ENCODE results near the gene TNFRSF17.
"Not testable (repeated sequence)": the region's sequence is repeated elsewhere in the genome, so short reads cannot be mapped to it uniquely, and the experiment has no call there.

TNFRSF17 gene

DNA sequence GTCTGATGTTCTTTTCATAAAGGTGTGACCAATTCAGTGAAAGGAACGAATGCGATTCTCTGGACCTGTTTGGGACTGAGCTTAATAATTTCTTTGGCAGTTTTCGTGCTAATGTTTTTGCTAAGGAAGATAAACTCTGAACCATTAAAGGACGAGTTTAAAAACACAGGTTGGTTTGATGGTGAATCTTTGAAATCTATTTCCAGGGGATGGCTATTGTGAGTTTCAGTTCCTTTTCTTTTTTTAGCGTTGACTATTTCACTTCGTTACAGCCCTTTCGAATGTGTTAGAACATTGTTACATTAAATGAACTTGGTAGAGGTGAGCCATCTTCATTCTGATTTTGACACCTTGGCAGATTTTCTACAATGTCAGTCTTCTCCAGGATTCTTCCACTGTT is 1.2 kb downstream of the TNFRSF17 start:
- no peak for DNase-seq (ENCODE audit: low read depth)
- H3K4me3 ChIP-seq (ENCODE audit: low read length), result no peak overlapping the region
- TF ChIP-seq CTCF (conservative IDR thresholded peaks at IDR 0.05; ENCODE audit: low read length), result no peak

DNA sequence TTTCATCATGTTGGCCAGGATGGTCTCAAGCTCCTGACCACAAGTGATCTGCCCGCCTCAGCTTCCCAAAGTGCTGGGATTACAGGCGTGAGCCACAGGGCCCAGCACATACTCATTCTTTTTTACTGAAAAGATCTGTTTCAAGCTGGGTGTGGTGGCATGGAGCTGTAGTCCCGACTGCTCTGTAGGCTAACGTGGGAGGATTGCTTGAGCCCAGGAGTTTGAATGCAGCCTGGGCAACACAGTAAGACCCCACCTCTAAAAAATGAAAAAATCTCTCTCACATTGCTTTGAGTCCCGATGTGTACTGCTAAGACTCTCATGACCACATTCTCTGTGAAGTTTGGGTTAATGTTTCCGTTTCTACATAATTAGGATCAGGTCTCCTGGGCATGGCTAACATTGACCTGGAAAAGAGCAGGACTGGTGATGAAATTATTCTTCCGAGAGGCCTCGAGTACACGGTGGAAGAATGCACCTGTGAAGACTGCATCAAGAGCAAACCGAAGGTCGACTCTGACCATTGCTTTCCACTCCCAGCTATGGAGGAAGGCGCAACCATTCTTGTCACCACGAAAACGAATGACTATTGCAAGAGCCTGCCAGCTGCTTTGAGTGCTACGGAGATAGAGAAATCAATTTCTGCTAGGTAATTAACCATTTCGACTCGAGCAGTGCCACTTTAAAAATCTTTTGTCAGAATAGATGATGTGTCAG is 2.3 kb downstream of the TNFRSF17 start:
- no peak for DNase-seq (ENCODE audit: low read depth)
- TF ChIP-seq CTCF (conservative IDR thresholded peaks at IDR 0.05; ENCODE audit: low read length), result no peak

DNA sequence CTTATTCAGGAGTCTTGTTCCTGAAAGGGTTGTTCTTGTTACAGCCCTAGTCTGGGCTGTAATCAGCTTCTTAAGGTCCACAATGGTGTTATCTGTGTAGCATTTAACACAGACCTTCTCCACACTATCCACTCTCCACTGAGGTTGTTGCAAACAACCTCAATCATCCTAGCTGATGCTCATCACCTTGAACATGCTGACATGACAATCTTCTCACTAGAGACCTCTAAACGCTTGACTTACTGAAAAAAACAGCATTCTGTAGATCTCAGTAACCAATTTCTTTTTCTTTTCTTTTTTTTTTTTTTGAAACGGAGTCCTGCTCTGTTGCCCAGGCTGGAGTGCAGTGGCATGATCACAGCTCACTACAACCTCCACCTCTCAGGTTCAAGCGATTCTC is 3.6 kb downstream of the TNFRSF17 start:
- no peak for TF ChIP-seq CTCF (conservative IDR thresholded peaks at IDR 0.05; ENCODE audit: low read length)
- H3K4me3 ChIP-seq (ENCODE audit: low read length), result no peak overlapping the region
- no peak for DNase-seq (ENCODE audit: low read depth)

More for the DNA sequence above, 2.3 kb downstream of the TNFRSF17 start:
- H3K4me3 ChIP-seq (ENCODE audit: low read length), result no peak overlapping the region

GRCh38 chr16:11970292-11970691 is 5.3 kb downstream of the TNFRSF17 start:
- not testable (repeated sequence) for H3K4me3 ChIP-seq (ENCODE audit: low read length); DNase-seq (ENCODE audit: low read depth)

DNA sequence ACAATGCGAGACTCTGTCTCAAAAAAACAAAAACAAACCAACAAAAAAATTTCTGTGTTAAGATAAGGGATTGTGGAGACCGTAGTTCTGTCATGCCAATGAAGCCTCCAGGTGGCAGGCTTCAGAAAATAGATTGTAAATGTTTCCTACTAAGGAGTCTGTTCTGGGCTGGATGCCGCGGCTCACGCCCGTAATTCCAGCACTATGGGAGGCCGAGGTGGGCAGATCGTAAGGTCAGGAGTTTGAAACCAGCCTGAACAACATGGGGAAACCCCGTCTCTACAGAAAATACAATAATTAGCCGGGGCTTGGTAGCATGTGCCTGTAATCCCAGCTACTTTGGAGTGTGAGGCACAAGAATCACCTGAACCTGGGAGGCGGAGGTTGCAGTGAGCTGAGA is 7.1 kb downstream of the TNFRSF17 start:
- DNase-seq (ENCODE audit: low read depth), result no peak
- H3K4me3 ChIP-seq (ENCODE audit: low read length), result no peak overlapping the region
- peak; percentile 26 for TF ChIP-seq CTCF (conservative IDR thresholded peaks at IDR 0.05; ENCODE audit: low read length)

DNA sequence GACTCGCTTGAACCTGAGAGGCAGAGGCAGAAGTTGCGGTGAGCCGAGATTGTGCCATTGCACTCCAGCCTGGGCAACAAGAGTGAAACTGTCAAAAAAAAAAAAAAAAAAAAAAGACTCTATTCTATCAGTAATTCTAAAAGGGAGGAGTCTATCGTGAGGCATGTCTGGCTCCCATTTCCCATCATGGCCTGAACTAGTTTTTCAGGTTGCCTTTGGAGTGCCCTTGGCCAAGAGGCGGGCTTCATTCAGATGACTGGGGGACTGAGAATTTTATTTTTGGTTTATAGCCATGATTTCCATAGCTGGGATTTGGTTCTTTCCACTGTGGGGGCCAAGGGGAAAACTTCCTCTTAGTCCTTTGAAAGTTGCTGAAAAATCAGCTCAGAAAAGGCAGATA is 8.1 kb downstream of the TNFRSF17 start:
- DNase-seq (ENCODE audit: low read depth), result no peak
- TF ChIP-seq CTCF (conservative IDR thresholded peaks at IDR 0.05; ENCODE audit: low read length), result no peak
- H3K4me3 ChIP-seq (ENCODE audit: low read length), result no peak overlapping the region

DNA sequence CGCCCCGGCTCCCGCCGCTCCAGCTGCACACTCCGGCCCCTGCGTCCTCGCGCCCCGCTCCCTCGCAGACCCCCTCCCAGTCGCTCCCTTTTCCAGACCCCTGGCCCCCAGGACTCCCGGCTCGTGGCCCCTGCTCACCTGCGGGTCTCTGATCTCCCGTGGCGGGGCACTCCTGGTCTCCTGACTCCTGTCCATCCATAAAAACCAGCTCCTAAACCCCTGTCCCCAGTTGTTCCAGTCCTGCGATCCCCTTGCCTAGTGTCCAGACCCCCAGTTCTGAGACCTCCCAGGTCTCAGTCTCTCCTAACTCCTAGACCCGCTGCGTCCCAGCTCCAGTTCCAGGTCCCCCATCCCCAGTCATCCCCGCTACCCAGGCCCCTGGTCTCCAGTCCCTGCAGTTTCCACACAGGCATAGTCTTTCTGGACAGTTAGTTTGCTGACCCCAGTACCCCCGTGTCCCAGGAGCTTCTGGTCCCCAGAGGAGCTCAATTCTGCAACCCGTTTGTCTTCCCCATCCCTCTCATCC is 11.9 kb downstream of the TNFRSF17 start:
- peak overlapping the region; percentile 91 for H3K4me3 ChIP-seq (ENCODE audit: low read length)
- DNase-seq (ENCODE audit: low read depth), result no peak
- no peak for TF ChIP-seq CTCF (conservative IDR thresholded peaks at IDR 0.05; ENCODE audit: low read length)
